Measurements from ENCODE around the gene PERM1.
"Not testable (repeated sequence)": the region's sequence is repeated elsewhere in the genome, so short reads cannot be mapped to it uniquely, and the experiment has no call there.

PERM1 gene

DNA sequence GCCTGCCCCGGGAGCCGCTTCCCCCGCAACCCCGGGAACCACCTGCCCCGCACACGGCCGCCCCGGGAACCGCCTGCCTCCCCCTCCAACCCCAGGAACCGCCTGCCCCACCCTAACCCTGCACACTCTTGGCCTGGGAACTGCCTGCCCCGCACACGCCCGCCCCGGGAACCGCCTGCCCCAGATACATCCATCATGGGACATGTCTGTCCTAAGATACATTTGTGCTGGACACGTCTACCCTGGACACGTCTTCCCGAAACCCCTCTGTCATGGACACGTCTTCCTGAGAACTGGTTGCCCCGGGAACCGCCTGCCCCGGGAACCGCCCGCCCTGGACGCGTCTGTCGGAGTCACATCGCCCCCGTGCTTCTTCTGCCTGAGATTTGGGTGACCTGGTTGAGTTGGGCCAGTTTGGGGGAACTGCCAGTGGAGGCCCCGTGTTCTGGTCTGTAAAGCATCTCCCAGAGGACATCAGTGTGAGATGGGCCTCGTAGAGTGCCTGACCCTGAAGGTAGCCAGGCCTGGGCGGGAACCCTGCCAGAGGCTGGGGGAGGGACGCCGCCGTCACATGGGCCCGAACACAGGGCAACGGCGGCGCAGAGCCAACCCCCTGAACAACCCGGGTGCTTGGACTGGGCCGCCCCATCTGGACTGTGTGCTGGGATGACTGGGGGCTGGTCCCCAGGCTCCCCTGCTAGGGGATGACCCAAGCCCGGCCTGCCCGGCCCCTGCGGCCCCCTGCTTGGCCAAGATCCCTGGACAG is 3.6 kb downstream of the PERM1 start:
- TF ChIP-seq, protein P1, sequence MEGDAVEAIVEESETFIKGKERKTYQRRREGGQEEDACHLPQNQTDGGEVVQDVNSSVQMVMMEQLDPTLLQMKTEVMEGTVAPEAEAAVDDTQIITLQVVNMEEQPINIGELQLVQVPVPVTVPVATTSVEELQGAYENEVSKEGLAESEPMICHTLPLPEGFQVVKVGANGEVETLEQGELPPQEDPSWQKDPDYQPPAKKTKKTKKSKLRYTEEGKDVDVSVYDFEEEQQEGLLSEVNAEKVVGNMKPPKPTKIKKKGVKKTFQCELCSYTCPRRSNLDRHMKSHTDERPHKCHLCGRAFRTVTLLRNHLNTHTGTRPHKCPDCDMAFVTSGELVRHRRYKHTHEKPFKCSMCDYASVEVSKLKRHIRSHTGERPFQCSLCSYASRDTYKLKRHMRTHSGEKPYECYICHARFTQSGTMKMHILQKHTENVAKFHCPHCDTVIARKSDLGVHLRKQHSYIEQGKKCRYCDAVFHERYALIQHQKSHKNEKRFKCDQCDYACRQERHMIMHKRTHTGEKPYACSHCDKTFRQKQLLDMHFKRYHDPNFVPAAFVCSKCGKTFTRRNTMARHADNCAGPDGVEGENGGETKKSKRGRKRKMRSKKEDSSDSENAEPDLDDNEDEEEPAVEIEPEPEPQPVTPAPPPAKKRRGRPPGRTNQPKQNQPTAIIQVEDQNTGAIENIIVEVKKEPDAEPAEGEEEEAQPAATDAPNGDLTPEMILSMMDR (IDR thresholded peaks at IDR 0.05; ENCODE audit: low read length, missing control alignments): no peak
- H3K4me3 ChIP-seq (replicated peaks; ENCODE audit: low read depth, low read length): no peak overlapping the region
- DNase-seq (ENCODE audit: low read depth): no peak

DNA sequence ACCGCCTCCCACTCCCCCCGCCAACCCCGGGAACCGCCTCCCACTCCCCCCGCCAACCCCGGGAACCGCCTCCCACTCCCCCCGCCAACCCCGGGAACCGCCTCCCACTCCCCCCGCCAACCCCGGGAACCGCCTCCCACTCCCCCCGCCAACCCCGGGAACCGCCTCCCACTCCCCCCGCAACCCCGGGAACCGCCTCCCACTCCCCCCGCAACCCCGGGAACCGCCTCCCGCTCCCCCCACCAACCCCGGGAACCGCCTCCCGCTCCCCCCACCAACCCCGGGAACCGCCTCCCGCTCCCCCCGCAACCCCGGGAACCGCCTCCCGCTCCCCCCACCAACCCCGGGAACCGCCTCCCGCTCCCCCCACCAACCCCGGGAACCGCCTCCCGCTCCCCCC is 5.1 kb downstream of the PERM1 start:
- not testable (repeated sequence) for H3K4me3 ChIP-seq (replicated peaks; ENCODE audit: low read depth, low read length); DNase-seq (ENCODE audit: low read depth)

DNA sequence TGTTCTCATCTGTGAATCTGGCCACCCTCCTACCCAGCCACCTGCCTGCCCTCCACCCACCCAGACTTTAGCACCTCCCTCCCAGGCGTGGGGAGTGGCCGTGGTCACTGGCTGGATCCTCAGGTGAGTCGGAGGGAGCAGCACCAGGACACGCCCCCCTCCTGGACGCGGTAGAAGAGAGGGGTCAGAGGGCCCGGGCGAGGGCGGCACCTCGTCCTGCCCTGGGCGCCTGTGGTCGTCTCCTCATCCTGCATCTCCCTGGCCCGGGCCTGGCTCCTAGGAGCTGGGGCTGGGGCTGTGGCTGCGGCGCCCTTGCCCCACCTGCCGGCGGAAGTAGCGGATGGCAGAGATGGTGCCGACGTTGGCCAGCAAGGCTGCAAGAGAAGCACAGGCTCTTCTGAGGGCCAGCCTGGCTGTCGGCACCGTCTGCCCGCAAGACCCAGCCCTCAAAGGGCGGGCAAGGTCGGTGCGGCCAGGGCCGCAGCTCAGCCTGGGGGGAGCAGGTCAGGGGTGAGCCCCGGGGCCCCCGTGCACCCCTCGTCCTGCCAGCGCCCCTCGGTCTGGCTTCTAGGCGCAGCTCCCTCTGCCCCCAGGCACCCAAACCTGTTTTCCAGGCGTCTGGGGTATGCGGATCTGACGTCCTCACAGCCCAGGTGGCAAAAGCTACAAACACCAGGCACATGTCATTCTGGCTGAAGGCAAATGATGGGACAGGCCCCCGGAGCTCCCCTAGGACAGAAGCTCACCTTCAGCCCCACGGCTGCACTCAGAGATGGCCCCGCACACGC is 5.8 kb downstream of the PERM1 start:
- peak; percentile 47 for DNase-seq (ENCODE audit: low read depth)
- TF ChIP-seq, protein P1 (IDR thresholded peaks at IDR 0.05; ENCODE audit: low read length, missing control alignments): peak; percentile 38
- no peak overlapping the region for H3K4me3 ChIP-seq (replicated peaks; ENCODE audit: low read depth, low read length)

DNA sequence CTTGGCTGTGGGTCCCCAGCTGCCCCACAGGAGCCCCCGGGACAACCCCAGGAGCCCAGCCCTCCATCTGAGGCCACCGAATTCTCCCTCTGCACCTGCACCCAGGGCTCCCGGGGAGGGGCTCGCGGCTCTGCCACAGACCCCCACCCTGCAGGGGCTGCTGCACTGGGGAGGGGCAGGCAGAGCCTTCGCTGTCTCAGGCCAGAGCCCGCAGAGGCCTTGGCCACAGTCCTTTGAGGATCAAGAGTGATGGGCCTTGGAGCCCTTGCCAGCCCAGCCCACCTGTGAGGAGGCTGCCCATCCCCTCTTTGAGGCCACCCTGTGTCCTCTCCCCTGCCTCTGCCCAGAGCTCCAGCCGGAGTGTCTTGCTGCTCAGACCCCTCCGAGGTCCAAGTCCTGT is 6.5 kb downstream of the PERM1 start:
- H3K4me3 ChIP-seq (replicated peaks; ENCODE audit: low read depth, low read length): no peak overlapping the region
- DNase-seq (ENCODE audit: low read depth): no peak
- TF ChIP-seq, protein P1 (IDR thresholded peaks at IDR 0.05; ENCODE audit: low read length, missing control alignments): no peak

DNA sequence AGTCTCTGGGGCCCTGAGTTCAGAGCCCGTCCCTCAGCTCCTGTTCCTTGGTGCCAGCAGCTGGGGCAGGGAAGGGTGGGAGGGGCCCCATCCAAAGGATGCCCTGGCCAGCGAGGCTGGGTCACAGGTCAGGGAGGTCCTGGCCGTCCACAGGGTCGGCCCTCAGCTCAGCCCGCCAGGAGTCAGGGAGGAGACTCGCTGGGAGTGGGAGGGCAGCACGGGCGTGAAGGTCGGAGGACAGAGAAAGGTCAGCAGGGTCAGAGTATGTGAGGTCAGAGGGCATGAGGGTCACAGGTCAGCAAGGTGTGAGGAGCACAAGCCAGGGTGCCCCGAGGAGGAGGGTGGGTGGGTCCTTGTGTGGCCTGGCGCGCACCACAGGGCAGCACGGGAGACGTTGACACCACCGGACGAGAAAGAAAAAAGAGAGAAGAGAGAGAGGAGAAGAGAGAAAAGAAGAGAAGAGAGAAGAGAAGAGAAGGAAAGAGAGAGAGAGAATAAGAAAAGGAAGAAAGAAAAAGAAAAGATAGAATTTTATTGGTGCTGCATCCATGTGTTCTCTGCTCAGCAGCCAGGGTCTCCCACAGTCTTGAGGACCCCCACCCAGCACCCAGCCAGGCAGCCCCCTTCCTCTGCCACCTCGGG is 7.1 kb downstream of the PERM1 start:
- no peak for DNase-seq (ENCODE audit: low read depth)
- no peak overlapping the region for H3K4me3 ChIP-seq (replicated peaks; ENCODE audit: low read depth, low read length)
- TF ChIP-seq, protein P1 (IDR thresholded peaks at IDR 0.05; ENCODE audit: low read length, missing control alignments): no peak

DNA sequence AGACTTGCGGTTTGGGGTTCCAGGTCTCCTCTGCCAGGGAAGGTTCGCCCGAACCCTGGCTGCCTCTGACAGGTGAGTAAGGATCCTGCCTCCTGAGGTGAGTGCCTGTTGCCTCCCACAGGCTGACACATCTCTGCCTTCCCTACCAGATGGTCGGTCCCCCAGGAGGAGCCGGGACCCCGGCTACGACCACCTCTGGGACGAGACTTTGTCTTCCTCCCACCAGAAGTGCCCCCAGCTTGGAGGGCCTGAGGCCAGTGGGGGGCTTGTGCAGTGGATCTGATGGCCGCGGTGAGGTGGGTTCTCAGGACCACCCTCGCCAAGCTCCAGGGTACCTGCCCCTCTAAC is 7.6 kb downstream of the PERM1 start:
- TF ChIP-seq, protein P1 (IDR thresholded peaks at IDR 0.05; ENCODE audit: low read length, missing control alignments): no peak
- DNase-seq (ENCODE audit: low read depth): no peak
- H3K4me3 ChIP-seq (replicated peaks; ENCODE audit: low read depth, low read length): no peak overlapping the region

All from fibroblast of pulmonary artery (primary cell).